Right lobe of liver (tissue), 4 donors: Measurements from ENCODE around the gene TICAM2.

Experiments
- CTCF ChIP-seq, 4 donors: fragments of 200-600 bp in 3 of 4; fragments of 450-650 bp in 1 of 4; IDR thresholded peaks; one replicate each; pipeline versions ENCODE4 v1.5.1 to v1.8.0; 2016 to 2022; ENCODE audit warnings: antibody characterized with exemption in 4 of 4, mild to moderate bottlenecking in 2 of 4
- POLR2A ChIP-seq: fragments of 450-650 bp; IDR thresholded peaks from one replicate; pipeline ENCODE4 v1.6.1; 2017; ENCODE audit warnings: antibody characterized with exemption, mild to moderate bottlenecking
- donor health status: DM: no; HTN: no; CAD: no.
- donor health status: DM: no; HTN: no; CAD: no.
- donor health status: DM: no; HTN: yes; CAD: no.

GRCh38 chr5:115530426-115530825 lies 71.9 kb downstream of the TICAM2 start:
- TF ChIP-seq POLR2A = no peak
- TF ChIP-seq CTCF (IDR thresholded peaks at IDR 0.05) = no peak
